ENCODE data around the gene TAPBPL. TPM values are rescaled to one million over a fixed set of nuclear protein-coding genes. Genes with fewer than 3 reads are reported as not detected.

The TAPBPL gene
- total and polyA plus RNA-seq, 2 of the 4 experiments (the other 2 are of a cell fraction), result 3.4 to 12.1 TPM

- no peak for TF ChIP-seq FOS (IDR thresholded peaks at IDR 0.05; ENCODE audit: low read depth, low read length)
These were observed 6.6 kb downstream of the TAPBPL start (continued) for GRCh38 chr12:6458281-6459003.

- H3K14ac ChIP-seq (replicated peaks; ENCODE audit: low read depth, low read length), result no peak overlapping the region
- H3K4me1 ChIP-seq (ENCODE audit: control insufficient read depth, insufficient read depth, low read length), result no peaks in the 10 kb centered on the region
- peaks cover 4% of the 10 kb centered on the region; the same call in 1 of the 2 replicates for H3K9me1 ChIP-seq (ENCODE audit: insufficient read depth, low read length)
- H4K5ac ChIP-seq (ENCODE audit: low read depth, low read length), result no peak overlapping the region
- ATAC-seq (ENCODE audit: low read depth), result no peak
- no peak overlapping the region for H2AK5ac ChIP-seq (ENCODE audit: low read depth, low read length)
- no peak overlapping the region for H3K4me3 ChIP-seq (ENCODE audit: insufficient read depth, low read depth, low read length)
- POLR2A ChIA-PET (ENCODE audit: unreplicated experiment), result interaction anchor here (0.6 to 1.0 kb wide), 2 partner anchors 23 to 75 kb away, joined by 3 to 6 read pairs; partner anchors contain the start of gene GAPDH
- no peaks in the 10 kb centered on the region for H4K20me1 ChIP-seq (ENCODE audit: insufficient read depth, low read length)
- H2AFZ ChIP-seq (replicated peaks; ENCODE audit: low read length, poor library complexity), result no peak overlapping the region
- H3K18ac ChIP-seq (ENCODE audit: low read depth, low read length), result no peak overlapping the region
- H3K56ac ChIP-seq (ENCODE audit: extremely low read depth, insufficient read depth, low read length), result no peak overlapping the region
- no peak overlapping the region for H4K8ac ChIP-seq (ENCODE audit: low read depth in 2 of 2, low read length in 2 of 2)
- H3K36me3 ChIP-seq (ENCODE audit: control insufficient read depth, insufficient read depth, low read length), result peaks cover 49% of the 10 kb centered on the region
- H2BK15ac ChIP-seq (ENCODE audit: low read depth, low read length), result no peak overlapping the region
- H3K27me3 ChIP-seq (ENCODE audit: control insufficient read depth, insufficient read depth, low read length), result no peaks in the 10 kb centered on the region
- H3K9me3 ChIP-seq (ENCODE audit: control insufficient read depth, insufficient read depth, low read length), result no peaks in the 10 kb centered on the region
- no peak overlapping the region for H4K91ac ChIP-seq (ENCODE audit: insufficient read depth, low read depth, low read length)
- no TSS peak for BruUV-seq (replicated peaks)
- intact Hi-C loops (cut with micrococcal nuclease) (no loop called here), in situ Hi-C loops (cut with MboI; ENCODE audit: low sequenced_read_pairs) (loop anchor here (25.0 kb wide), 1 partner anchor 272 kb away; no protein-coding TSS in a partner anchor), dilution Hi-C loops (cut with HindIII; ENCODE audit: low sequenced_read_pairs, unreplicated experiment) (no loop called here)
- H2BK20ac ChIP-seq (ENCODE audit: low read depth, low read length), result no peak overlapping the region
- no peak overlapping the region for H3K9ac ChIP-seq (ENCODE audit: low read depth, low read length)
- H2BK120ac ChIP-seq (ENCODE audit: low read depth, low read length), result no peak overlapping the region
- H3K4me2 ChIP-seq (ENCODE audit: low read depth, low read length), result no peak overlapping the region
- no peak overlapping the region for H3K23ac ChIP-seq (ENCODE audit: low read depth, low read length)
- no peaks in the 10 kb centered on the region for H3K79me1 ChIP-seq (ENCODE audit: low read depth in 1 of 2, low read length in 2 of 2)
- no peak overlapping the region for H3K27ac ChIP-seq (ENCODE audit: insufficient read depth, low read length)
- 86% methylated on average over 1 of the region's 2 CpGs; no CpG with 5 or more reads in 1 of the 2 experiments for WGBS, 2 experiments (ENCODE audit: extremely low coverage in 2 of 2, insufficient read length in 1 of 2)
- no peak overlapping the region for H3K4ac ChIP-seq (ENCODE audit: low read depth, low read length)
- no peak for DNase-seq
- H2BK5ac ChIP-seq (ENCODE audit: low read depth, low read length, poor library complexity, severe bottlenecking), result no peak overlapping the region
- no peak overlapping the region for H2AK9ac ChIP-seq (replicated peaks; ENCODE audit: low read depth, low read length, poor library complexity)
- CTCF ChIA-PET, result no interaction called here
- TF ChIP-seq FOS (IDR thresholded peaks at IDR 0.05; ENCODE audit: low read depth, low read length) (no peak), ELK1 (IDR thresholded peaks at IDR 0.05; ENCODE audit: borderline replicate concordance, low read depth, low read length) (no peak), BHLHE40 (IDR thresholded peaks at IDR 0.05; ENCODE audit: low read depth, low read length) (no peak), SMC3 (IDR thresholded peaks at IDR 0.05; ENCODE audit: low read depth, low read length) (no peak), RCOR1 (IDR thresholded peaks at IDR 0.05; ENCODE audit: insufficient replicate concordance, low read length) (no peak), USF2 (IDR thresholded peaks at IDR 0.05; ENCODE audit: low read depth, low read length) (no peak), CEBPB (IDR thresholded peaks at IDR 0.05; ENCODE audit: low read depth, low read length) (no peak), MAZ (IDR thresholded peaks at IDR 0.05; ENCODE audit: borderline replicate concordance, low read depth, low read length) (no peak), CTCF (conservative IDR thresholded peaks at IDR 0.05; ENCODE audit: low read depth, low read length) (no peak), POLR2A (IDR thresholded peaks at IDR 0.05; ENCODE audit: low read depth, low read length) (no peak), CHD1 (IDR thresholded peaks at IDR 0.05; ENCODE audit: low read depth, low read length) (no peak), NFE2L2 (IDR thresholded peaks at IDR 0.05; ENCODE audit: low read depth, low read length) (no peak), MXI1 (IDR thresholded peaks at IDR 0.05; ENCODE audit: borderline replicate concordance, low read depth, low read length) (no peak)
These were observed 7.1 kb downstream of the TAPBPL start for GRCh38 chr12:6459004-6459337.
